Loucy (cell line): ENCODE measurements around the gene FBXO36.

Experiments
- H2AFZ ChIP-seq: fragments of 200-600 bp; sonication (generic); 2 replicates; pipeline ENCODE4 v1.6.0; 2016; ENCODE audit warnings: antibody characterized with exemption, mild to moderate bottlenecking, low read length, moderate library complexity
- H3F3A ChIP-seq: fragments of 200-600 bp; 2 replicates; pipeline ENCODE4 v1.6.0; 2016; ENCODE audit warnings: antibody characterized with exemption, low read depth, mild to moderate bottlenecking
- H3K27me3 ChIP-seq: fragments of 200-600 bp; sonication (generic); 2 replicates; pipeline ENCODE4 v1.6.1; 2014; ENCODE audit warnings: low read length, mild to moderate bottlenecking; ENCODE audit not compliant: insufficient read depth, poor library complexity, severe bottlenecking
- H3K36me3 ChIP-seq: fragments of 200-600 bp; sonication (generic); 2 replicates; pipeline ENCODE4 v1.6.1; 2016; ENCODE audit warnings: low read length; ENCODE audit not compliant: insufficient read depth
- H3K4me1 ChIP-seq: fragments of 200-600 bp; sonication (generic); 2 replicates; pipeline ENCODE4 v1.5.1; 2014; ENCODE audit warnings: low read length, mild to moderate bottlenecking; ENCODE audit not compliant: insufficient read depth, poor library complexity, severe bottlenecking
- H3K4me2 ChIP-seq: fragments of 200-600 bp; sonication (generic); 2 replicates; pipeline ENCODE4 v1.6.0; 2014; ENCODE audit warnings: antibody characterized with exemption, low read length, low read depth, mild to moderate bottlenecking; ENCODE audit not compliant: poor library complexity, severe bottlenecking
- H3K4me3 ChIP-seq: fragments of 200-600 bp; sonication (generic); 2 replicates; pipeline ENCODE4 v1.5.1; 2014; ENCODE audit warnings: low read length, mild to moderate bottlenecking, mixed read lengths; ENCODE audit not compliant: poor library complexity, severe bottlenecking
- H3K79me2 ChIP-seq: fragments of 200-600 bp; sonication (generic); 2 replicates; pipeline ENCODE4 v1.6.1; 2014; ENCODE audit warnings: low read length; ENCODE audit not compliant: insufficient read depth
- H3K9ac ChIP-seq: fragments of 200-600 bp; sonication (generic); 2 replicates; pipeline ENCODE4 v1.6.0; 2014; ENCODE audit warnings: mild to moderate bottlenecking, low read depth, low read length, moderate library complexity; ENCODE audit not compliant: poor library complexity, severe bottlenecking
- H3K9me2 ChIP-seq: fragments of 200-600 bp; sonication (generic); replicated peaks from 2 replicates; pipeline ENCODE4 v1.6.1; 2016; ENCODE audit warnings: low read depth, low read length, mixed read lengths
- H3K9me3 ChIP-seq: fragments of 200-600 bp; sonication (generic); 2 replicates; pipeline ENCODE4 v1.6.1; 2014; ENCODE audit warnings: mild to moderate bottlenecking, antibody characterized with exemption, low read length, low read depth; ENCODE audit not compliant: insufficient read depth
- H4K20me1 ChIP-seq: fragments of 200-600 bp; sonication (generic); 2 replicates; pipeline ENCODE4 v1.6.0; 2014; ENCODE audit warnings: antibody characterized with exemption, low read length, mild to moderate bottlenecking; ENCODE audit not compliant: insufficient read depth, poor library complexity, severe bottlenecking
- EZH2phosphoT487 ChIP-seq: fragments of 200-600 bp; IDR thresholded peaks from 2 replicates; pipeline ENCODE4 v1.6.1; 2018; ENCODE audit warnings: antibody characterized with exemption, mild to moderate bottlenecking, moderate library complexity, borderline replicate concordance
- TF ChIP-seq, protein P1 (sequence below): fragments of 200-600 bp; sonication (generic); conservative IDR thresholded peaks from 2 replicates; pipeline ENCODE4 v1.5.1; 2014; ENCODE audit warnings: mild to moderate bottlenecking, antibody characterized with exemption, low read length

The FBXO36 gene

DNA sequence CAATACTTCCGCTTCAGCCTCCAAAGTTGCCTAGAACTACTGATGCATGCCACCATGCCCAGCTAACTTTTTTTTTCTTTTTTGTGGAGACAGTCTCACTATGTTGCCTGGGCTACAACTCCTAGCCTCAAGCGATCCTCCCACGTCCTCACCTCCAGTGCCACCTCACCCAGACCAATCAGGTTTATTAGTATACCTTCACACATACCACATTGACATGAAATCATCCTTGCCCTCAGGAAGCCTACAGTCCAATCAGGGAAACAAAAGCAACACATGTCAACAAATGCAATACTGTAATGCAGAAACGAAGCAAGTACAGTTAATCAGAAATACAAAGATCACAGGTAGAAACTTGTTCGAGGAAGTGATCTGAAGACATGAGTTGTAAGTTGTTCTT lies 4.5 kb upstream of the FBXO36 start:
- no peaks in the 10 kb centered on the region for H3F3A ChIP-seq
- TF ChIP-seq, protein P1, sequence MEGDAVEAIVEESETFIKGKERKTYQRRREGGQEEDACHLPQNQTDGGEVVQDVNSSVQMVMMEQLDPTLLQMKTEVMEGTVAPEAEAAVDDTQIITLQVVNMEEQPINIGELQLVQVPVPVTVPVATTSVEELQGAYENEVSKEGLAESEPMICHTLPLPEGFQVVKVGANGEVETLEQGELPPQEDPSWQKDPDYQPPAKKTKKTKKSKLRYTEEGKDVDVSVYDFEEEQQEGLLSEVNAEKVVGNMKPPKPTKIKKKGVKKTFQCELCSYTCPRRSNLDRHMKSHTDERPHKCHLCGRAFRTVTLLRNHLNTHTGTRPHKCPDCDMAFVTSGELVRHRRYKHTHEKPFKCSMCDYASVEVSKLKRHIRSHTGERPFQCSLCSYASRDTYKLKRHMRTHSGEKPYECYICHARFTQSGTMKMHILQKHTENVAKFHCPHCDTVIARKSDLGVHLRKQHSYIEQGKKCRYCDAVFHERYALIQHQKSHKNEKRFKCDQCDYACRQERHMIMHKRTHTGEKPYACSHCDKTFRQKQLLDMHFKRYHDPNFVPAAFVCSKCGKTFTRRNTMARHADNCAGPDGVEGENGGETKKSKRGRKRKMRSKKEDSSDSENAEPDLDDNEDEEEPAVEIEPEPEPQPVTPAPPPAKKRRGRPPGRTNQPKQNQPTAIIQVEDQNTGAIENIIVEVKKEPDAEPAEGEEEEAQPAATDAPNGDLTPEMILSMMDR, result no peak
- no peak for TF ChIP-seq EZH2phosphoT487
- no peak overlapping the region for H3K9ac ChIP-seq
- H2AFZ ChIP-seq, result no peak overlapping the region
- H3K36me3 ChIP-seq, result no peaks in the 10 kb centered on the region
- no peaks in the 10 kb centered on the region for H3K27me3 ChIP-seq
- peaks cover 80% of the 10 kb centered on the region for H4K20me1 ChIP-seq
- H3K9me2 ChIP-seq, result no peaks in the 10 kb centered on the region
- peaks cover 86% of the 10 kb centered on the region for H3K79me2 ChIP-seq
- peak overlapping the region; percentile 85 for H3K4me3 ChIP-seq
- H3K4me2 ChIP-seq, result peak overlapping the region; percentile 99
- H3K4me1 ChIP-seq, result peaks cover 38% of the 10 kb centered on the region
- no peaks in the 10 kb centered on the region for H3K9me3 ChIP-seq

- peak overlapping the region; percentile 99 for H3K4me2 ChIP-seq
- no peak for TF ChIP-seq EZH2phosphoT487
- TF ChIP-seq, protein P1, result no peak
- no peaks in the 10 kb centered on the region for H3K27me3 ChIP-seq
- H3K9me2 ChIP-seq, result no peaks in the 10 kb centered on the region
- peaks cover 58% of the 10 kb centered on the region for H4K20me1 ChIP-seq
- no peaks in the 10 kb centered on the region for H3K36me3 ChIP-seq
- peaks cover 41% of the 10 kb centered on the region for H3K4me1 ChIP-seq
- H3K79me2 ChIP-seq, result peaks cover 72% of the 10 kb centered on the region
- H2AFZ ChIP-seq, result no peak overlapping the region
- peak overlapping the region; percentile 85 for H3K4me3 ChIP-seq
- peak overlapping the region; percentile 83 for H3K9ac ChIP-seq
- H3F3A ChIP-seq, result no peaks in the 10 kb centered on the region
- no peaks in the 10 kb centered on the region for H3K9me3 ChIP-seq
Observed at GRCh38 chr2:229920011-229920641, 2.2 kb upstream of the FBXO36 start.

DNA sequence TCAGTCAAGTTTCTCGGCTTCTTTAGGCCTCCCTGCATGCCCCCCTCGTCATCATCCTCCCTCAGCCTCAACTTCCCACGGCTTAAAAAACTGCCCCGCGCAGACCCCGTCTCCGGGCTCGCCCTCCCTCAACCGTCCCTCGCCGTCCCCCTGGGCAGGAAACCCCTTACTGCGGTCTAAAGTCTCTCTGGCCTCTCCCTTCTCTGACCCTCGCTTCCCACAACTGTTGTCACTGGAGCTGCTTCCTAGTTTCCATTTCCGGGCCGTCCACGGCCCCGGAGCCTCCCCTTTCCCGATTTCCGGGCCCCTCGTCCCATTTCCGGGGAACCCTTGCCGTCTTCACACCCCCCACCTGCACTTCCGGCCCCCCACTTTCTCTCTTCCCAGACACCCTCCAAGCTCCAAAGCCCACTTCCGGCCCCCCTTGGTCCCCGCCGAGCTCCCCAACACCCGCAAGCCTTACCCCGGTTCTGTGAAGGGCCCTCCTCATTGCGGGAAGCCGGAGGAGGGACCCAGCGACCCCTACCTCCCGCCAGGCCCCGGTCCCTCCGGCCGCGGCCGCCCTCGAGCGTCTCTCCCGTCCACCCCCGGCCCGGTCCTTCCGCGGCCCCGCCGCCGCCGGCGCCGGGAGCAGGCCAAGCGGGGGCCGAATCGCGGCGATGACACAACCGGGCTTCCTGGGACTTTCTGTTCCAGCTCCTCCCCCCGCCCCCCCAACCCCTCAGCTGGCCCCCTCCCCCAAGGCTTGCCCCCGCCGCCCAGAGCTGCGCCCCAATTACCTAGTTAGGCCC lies 1.0 kb upstream of the FBXO36 start:
- H3K79me2 ChIP-seq, result peaks cover 60% of the 10 kb centered on the region
- peaks cover 46% of the 10 kb centered on the region for H4K20me1 ChIP-seq
- no peaks in the 10 kb centered on the region for H3K9me2 ChIP-seq
- H3F3A ChIP-seq, result no peaks in the 10 kb centered on the region
- H3K9me3 ChIP-seq, result no peaks in the 10 kb centered on the region
- TF ChIP-seq EZH2phosphoT487, result no peak
- TF ChIP-seq, protein P1, result no peak
- peak overlapping the region; percentile 83 for H3K9ac ChIP-seq
- H3K4me3 ChIP-seq, result peak overlapping the region; percentile 85
- H2AFZ ChIP-seq, result peak overlapping the region; percentile 46
- peaks cover 44% of the 10 kb centered on the region for H3K4me1 ChIP-seq
- H3K4me2 ChIP-seq, result peak overlapping the region; percentile 99
- H3K27me3 ChIP-seq, result no peaks in the 10 kb centered on the region
- H3K36me3 ChIP-seq, result no peaks in the 10 kb centered on the region
